HG03060 (cell line): ENCODE measurements around the gene PKD1.
"Not testable (repeated sequence)": the region's sequence is repeated elsewhere in the genome, so short reads cannot be mapped to it uniquely, and the experiment has no call there.

Source experiments
- ATAC-seq: cut with Tn5 transposase; IDR thresholded peaks from one replicate; pipeline ENCODE4 v1.9.1; 2021; ENCODE audit warnings: low read depth, moderate number of reproducible peaks; ENCODE audit not compliant: unreplicated experiment

Gene PKD1

DNA sequence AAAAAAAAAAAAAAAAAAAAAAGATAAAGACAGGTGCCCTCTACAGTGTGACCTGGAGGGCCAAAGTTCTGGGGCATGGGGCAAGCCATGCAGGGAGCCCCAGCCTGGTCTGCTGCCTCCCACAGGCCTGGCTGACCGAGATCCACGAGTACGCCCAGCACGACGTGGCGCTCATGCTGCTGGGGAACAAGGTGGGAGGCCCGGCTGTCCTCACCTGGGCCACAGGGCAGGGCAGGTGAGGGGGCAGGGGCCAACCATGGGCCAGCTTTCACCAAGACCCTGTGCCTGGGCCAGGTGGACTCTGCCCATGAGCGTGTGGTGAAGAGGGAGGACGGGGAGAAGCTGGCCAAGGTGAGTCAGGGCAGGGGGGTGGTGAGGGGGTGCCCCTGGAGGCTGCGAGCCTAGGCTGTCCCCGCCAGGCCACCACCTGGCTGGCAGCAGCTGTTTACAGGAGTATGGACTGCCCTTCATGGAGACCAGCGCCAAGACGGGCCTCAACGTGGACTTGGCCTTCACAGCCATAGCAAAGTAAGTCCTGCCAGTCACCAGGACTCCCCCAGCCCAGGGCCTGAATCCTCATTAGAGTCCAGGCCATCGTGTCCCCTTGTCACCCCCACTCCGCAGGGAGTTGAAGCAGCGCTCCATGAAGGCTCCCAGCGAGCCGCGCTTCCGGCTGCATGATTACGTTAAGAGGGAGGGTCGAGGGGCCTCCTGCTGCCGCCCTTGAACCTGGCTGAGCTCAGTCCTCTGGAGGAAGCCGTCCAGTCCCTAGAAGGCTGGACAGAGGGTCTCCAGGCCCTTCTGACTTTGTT, 17.2 kb upstream of the PKD1 start:
- no peak for ATAC-seq

DNA sequence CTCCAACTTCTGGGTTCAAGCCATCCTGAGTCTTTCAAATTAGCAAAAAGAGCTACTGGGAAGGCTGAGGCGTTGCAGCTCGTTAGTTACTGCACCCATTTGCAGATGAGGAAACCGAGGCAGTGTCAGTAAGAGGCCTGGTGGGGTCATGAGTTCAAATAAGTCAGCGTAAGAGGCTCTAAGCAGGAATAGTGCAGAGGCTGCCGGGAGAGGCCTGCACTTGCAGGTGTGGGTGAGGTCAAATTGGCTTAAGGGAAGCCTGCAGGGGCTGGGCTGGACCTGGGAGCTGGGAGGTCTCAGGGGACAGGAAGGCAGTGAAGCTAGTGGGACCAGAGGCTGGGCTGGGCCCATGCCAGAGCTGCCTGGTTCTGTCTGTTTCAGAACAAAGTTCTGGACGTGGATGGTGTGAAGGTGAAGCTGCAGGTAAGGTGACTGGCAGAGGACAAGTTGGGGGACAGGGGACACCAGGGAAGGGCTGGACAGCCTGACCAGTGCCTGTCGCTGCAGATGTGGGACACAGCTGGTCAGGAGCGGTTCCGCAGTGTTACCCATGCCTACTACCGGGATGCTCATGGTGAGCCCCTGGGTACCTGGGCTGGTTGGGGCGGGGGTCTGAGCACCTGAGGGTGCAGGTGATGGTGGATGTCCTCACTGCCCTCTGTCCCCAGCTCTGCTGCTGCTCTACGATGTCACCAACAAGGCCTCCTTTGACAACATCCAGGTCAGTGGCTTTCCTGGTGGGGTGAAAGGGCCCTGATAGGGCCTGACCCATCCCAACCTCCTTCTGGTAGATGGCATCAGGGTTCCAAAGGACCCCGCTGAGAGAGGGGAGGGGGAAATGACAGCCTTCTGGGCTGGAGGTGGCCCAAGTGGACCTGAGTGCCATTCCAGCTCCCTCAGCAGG, 15.7 kb upstream of the PKD1 start:
- ATAC-seq, result no peak

DNA sequence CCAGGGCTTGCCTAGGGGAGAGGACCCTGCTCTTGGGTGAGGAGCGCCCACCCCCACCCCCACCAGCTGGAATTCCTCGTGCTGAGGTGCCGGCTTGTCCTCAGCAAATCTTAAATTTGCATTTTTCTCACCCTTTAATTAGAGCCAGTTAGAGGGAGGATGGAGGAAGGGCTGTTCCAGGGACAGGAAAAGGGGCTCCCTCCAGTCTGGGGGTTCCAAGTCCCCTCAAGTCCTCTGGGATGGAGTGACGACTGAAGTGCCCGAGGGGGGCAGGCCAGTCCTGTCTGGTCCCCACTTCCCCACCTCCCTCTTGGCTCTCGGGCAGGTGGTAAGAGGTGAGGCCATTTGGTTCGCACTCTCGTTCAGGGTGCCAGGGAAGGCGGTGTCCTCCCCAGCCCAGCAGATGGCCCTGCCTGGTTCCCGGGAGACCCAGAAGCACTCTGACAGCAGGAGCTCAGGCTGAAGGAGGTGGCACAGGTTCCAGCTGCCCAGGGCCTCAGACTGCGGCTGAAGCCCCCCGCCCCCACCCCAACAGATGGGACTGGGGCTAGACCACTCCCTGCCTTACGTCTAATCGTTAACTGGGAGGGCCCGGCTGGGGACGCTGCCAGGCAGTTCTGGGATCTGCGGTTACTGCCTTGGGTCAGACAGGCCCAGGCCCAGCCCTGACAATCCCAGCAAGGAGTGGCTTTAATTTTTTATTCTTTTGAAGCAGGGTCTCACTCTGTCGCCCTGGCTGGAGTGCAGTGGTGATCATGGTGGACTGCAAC, 14.9 kb upstream of the PKD1 start:
- ATAC-seq, result no peak

- ATAC-seq, result no peak
Measured at GRCh38 chr16:2149630-2150417, 14.1 kb upstream of the PKD1 start.

DNA sequence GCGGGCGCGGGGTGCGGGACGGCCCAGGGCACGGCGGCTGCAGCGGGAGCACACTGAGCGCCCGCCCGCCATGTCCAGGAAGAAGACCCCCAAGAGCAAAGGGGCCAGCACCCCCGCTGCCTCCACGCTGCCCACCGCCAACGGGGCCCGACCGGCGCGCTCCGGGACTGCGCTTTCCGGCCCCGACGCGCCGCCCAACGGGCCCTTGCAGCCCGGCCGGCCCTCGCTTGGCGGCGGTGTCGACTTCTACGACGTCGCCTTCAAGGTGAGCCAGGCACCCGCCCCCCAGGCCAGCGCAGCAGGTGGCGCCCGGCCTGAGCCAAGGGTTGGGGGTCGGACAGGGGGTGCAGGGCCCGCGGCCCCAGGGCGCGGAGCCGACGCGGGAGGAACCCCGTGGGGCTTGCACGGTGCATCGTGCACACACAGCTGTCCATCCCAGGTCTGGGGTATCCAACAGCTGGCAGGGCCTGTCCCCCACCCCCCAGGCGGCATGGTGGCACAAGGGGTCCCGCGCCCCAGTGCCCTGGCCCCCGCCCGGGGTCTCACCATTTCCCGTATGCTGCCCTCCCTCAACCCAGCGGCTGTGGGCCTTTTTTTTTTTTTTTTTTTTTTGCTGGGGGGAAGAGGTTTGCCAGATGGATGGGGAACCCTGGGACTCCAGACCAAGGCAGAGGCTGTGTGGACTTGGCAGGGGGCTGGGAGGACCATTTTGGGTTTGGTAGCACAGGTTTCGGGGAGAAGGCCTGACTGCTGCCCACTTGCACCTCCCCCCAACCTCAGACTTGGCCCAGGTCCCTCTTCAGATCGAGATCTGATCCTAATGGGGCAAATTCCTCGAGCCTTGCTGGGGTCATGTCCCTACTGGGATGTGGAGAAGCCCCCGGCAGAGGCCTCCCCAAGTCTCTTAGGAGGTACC, 13.3 kb upstream of the PKD1 start:
- no peak for ATAC-seq

DNA sequence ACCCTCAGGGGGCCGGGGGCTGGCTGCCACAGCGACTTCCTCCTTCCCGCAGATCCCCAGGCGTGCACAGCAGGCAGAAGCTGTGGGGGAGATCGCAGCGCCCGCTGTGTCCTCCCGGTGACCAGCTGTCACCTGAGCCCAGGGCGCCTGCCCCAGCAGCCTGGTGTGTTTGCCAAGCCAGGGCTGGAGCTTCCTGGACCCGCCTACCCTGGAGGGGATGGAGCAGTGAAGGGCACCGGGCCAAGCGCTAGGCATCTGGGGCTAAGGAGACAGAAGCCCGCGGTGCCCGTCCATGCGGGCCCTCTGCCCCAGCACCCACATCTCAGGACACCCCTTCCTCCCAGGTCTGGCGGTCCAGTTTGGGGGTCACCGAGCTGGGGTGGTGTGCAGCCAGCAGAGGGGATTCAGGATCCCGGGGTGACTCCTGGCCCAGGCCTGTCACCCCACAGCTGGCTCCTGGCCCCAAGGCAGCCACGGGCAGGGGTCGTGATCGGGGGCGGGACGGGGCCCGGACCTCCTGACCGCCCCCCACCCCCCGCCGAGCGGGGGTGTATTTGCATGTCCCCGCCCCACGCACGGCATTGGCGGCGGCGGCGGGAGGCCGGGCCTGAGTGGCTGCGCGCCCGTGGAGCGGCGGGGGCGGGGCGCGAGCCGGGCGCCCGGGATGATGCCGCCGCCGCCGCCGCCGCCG, 12.4 kb upstream of the PKD1 start, which contains the start of gene RAB26:
Gene RAB26 (plus strand): TSS at position 645 of the 691 bp plus-strand sequence. CDS start 159 bp downstream, outside the sequence.
- no peak for ATAC-seq

DNA sequence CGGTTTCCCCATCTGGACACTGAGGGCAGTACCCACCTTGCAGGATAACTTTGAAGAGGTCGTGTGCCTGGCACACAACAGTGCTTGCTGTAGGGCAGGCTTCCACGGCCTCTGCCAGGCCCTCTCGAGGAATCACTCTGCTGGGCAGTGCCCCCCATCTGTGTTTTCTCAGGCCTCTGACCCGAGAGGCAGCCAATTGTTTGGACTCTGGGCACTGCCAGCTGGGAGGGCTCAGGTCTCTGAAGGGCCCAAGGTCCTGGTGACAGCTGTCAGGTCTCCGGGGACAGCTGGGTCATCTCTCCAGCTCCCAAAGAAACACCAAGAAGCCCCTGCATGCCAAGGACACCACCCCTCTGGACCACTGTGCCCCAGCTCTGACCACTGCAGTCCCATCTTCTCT, 11.7 kb upstream of the PKD1 start:
- no peak for ATAC-seq

GRCh38 chr16:2145843-2146242, 10.1 kb upstream of the PKD1 start:
- ATAC-seq, result no peak

DNA sequence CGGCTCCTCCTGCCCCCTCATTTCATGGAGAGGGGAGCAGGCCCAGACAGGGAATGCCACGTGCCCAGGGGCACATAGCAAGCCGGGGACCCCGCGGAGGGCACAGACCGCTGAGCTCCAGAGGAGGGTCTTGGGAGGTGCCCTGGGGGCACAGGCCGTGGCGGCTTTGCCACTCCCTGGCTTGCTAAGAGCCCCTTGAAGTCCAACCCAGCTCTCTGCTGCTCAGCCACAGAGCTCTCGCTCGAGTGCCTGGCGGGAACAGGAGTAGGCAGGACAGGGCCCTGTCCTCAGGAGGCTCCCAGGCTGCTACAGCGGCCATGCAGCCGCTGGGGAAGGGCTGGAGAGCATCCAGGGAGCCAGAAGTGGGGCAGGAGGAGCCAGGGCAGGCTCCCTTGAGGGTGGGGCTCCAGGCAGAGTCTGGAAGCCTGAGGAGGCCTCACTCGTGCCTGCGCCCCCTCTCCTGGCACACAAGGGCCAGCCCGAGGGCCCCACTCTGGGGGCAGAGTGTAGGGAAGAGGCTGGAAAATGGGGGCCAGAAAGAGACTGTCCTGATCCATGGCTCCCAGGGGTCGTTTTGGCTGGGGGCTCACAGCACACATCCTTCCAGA, 8.3 kb upstream of the PKD1 start:
- no peak for ATAC-seq

DNA sequence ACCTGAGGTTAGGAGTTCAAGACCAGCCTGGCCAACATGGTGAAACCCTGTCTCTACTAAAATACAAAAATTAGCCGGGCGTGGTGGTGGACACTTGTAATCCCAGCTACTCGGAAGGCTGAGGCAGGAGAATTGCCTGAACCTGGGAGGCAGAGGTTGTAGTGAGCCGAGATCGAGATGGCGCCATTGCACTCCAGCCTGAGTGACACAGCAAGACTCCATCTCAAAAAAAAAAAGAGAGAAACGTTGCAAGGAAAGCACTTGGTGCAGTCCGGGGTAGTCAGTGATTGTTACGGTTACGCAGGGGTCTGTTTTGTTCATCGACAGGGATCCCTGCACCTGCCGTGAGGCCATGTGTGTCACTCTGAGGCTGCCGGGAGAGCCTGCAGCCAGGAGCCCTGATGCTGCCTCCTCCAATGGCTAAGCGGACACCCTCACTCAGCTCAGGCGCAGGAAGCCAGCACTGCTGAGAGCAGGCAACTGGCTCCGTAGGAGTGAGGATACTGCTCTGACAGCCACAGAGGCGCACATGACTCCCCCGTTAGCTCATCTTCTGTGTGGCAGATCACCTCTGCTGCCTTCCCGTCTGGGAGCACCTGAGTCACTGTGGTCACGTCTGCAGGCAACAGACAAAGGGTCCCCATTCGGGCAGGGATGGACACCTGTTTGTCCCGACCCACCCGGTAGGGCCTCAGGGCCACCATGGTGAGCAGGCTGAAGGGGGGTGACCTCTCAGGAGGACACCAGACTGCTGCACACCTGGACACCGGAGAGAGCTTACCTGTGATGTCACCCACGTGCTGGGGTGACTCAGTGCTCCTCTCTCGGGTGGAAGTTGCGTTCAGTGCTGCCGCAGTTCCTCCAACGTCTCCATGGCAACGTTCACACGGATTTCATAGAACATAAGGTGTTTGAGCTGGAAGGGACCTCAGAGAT, 7.5 kb upstream of the PKD1 start:
- ATAC-seq, result no peak

GRCh38 chr16:2135071-2135470, 627 bp downstream of the PKD1 start:
- not testable (repeated sequence) for ATAC-seq

GRCh38 chr16:2133797-2134196, 1.9 kb downstream of the PKD1 start:
- ATAC-seq, result not testable (repeated sequence)

GRCh38 chr16:2129890-2130447, 5.7 kb downstream of the PKD1 start:
- not testable (repeated sequence) for ATAC-seq

GRCh38 chr16:2129251-2129650, 6.4 kb downstream of the PKD1 start:
- ATAC-seq, result not testable (repeated sequence)

DNA sequence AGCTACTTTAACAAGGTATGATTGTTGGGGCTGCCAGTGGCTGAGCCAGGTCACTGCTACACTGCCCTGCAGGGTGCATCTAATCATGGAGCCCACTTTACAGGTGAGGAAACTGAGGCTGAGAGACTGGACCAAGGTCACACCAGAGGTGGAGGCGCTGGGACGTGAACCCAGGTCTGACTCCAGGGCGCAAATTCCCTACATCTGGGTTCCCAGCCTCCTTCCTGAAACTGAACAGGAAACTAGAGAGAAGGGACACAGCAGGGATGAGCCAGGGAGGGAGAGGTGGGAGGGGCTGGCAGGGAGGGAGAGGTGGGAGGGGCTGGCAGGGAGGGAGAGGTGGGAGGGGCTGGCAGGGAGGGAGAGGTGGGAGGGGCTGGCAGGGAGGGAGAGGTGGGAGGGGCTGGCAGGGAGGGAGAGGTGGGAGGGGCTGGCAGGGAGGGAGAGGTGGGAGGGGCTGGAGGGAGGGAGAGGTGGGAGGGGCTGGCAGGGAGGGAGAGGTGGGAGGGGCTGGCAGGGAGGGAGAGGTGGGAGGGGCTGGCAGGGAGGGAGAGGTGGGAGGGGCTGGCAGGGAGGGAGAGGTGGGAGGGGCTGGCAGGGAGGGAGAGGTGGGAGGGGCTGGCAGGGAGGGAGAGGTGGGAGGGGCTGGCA, 7.9 kb downstream of the PKD1 start:
- ATAC-seq, result not testable (repeated sequence)
